Fibroblast of skin of left quadriceps (primary cell): Measurements from ENCODE around the gene RAPGEF4.
"Not testable (repeated sequence)": the region's sequence is repeated elsewhere in the genome, so short reads cannot be mapped to it uniquely, and the experiment has no call there.

Experiments used
- DNase-seq, 2 experiments: peaks; one replicate each; pipeline ENCODE4 v3.0.0-alpha.2; 2013; ENCODE audit warnings: low read depth in 2 of 2

RAPGEF4 gene

GRCh38 chr2:173032032-173032431 lies 296.4 kb downstream of the RAPGEF4 start:
- DNase-seq, result no peak

GRCh38 chr2:173033084-173033483 lies 297.4 kb downstream of the RAPGEF4 start:
- DNase-seq, result peak; percentile 76 to 81

- DNase-seq, result no peak
These were observed 298.5 kb downstream of the RAPGEF4 start for GRCh38 chr2:173034143-173034542.

- DNase-seq, result no peak
These were observed 301.8 kb downstream of the RAPGEF4 start for GRCh38 chr2:173037245-173038120.

- DNase-seq, result not testable (repeated sequence)
These were observed 302.6 kb downstream of the RAPGEF4 start for GRCh38 chr2:173038257-173038656.

GRCh38 chr2:173040729-173041128 lies 305.1 kb downstream of the RAPGEF4 start:
- no peak for DNase-seq

- no peak for DNase-seq
These were observed 307.8 kb downstream of the RAPGEF4 start for GRCh38 chr2:173043476-173043875.

GRCh38 chr2:173043897-173044519 lies 308.4 kb downstream of the RAPGEF4 start:
- no peak for DNase-seq

GRCh38 chr2:173044686-173045085 lies 309.0 kb downstream of the RAPGEF4 start:
- no peak for DNase-seq

- DNase-seq, result no peak
These were observed 309.5 kb downstream of the RAPGEF4 start for GRCh38 chr2:173045181-173045580.

GRCh38 chr2:173048522-173048896 lies 312.9 kb downstream of the RAPGEF4 start:
- no peak for DNase-seq

- peak; percentile 97 for DNase-seq
These were observed 313.4 kb downstream of the RAPGEF4 start for GRCh38 chr2:173048897-173049661.

GRCh38 chr2:173049831-173050230 lies 314.2 kb downstream of the RAPGEF4 start:
- no peak for DNase-seq

GRCh38 chr2:173050684-173051083 lies 315.0 kb downstream of the RAPGEF4 start:
- no peak for DNase-seq

GRCh38 chr2:173051463-173052215 lies 316.0 kb downstream of the RAPGEF4 start:
- no peak for DNase-seq

- DNase-seq, result no peak
These were observed 317.5 kb downstream of the RAPGEF4 start for GRCh38 chr2:173053043-173053699.

GRCh38 chr2:173054466-173054865 lies 318.8 kb downstream of the RAPGEF4 start:
- DNase-seq, result peak; percentile 70 to 75

GRCh38 chr2:173056705-173057364 lies 321.2 kb downstream of the RAPGEF4 start:
- no peak for DNase-seq

GRCh38 chr2:173058097-173058496 lies 322.5 kb downstream of the RAPGEF4 start:
- DNase-seq, result no peak

GRCh38 chr2:173058673-173059072 lies 323.0 kb downstream of the RAPGEF4 start:
- no peak for DNase-seq

GRCh38 chr2:173059292-173059691 lies 323.6 kb downstream of the RAPGEF4 start:
- DNase-seq, result no peak
